Progenitor cell of endocrine pancreas (in vitro differentiated cells): Measurements from ENCODE around the gene BCL2. TPM values are rescaled to one million over a fixed set of nuclear protein-coding genes. Genes with fewer than 3 reads are reported as not detected.

Source experiments
- DNase-seq: peaks from one replicate; pipeline ENCODE4 v3.0.0; 2021; ENCODE audit warnings: low spot score; ENCODE audit not compliant: unreplicated experiment
- H3K27ac Mint-ChIP-seq: 2 replicates; pipeline ENCODE4 v1.8.0; 2021; ENCODE audit warnings: mild to moderate bottlenecking, moderate library complexity, mixed read lengths
- H3K27me3 Mint-ChIP-seq: 2 replicates; pipeline ENCODE4 v1.8.0; 2021; ENCODE audit warnings: mixed read lengths
- H3K36me3 Mint-ChIP-seq: 2 replicates; pipeline ENCODE4 v1.8.0; 2022; ENCODE audit warnings: mixed read lengths; ENCODE audit not compliant: insufficient read depth
- H3K4me1 Mint-ChIP-seq: 2 replicates; pipeline ENCODE4 v1.8.0; 2021; ENCODE audit warnings: low read depth, mixed read lengths
- H3K4me3 Mint-ChIP-seq: 2 replicates; pipeline ENCODE4 v1.8.0; 2021; ENCODE audit warnings: low read depth, mild to moderate bottlenecking, moderate library complexity, mixed read lengths
- H3K9me3 Mint-ChIP-seq: 2 replicates; pipeline ENCODE4 v1.8.0; 2021; ENCODE audit warnings: low read depth, mixed read lengths
- total RNA-seq: library from RNA; stranded (reverse); gene quantifications from 2 replicates; pipeline ENCODE4 v1.2.1, GENCODE V29; 2021
- TF ChIP-seq, protein P1 (sequence below): fragments of 200-600 bp; sonication (generic); IDR thresholded peaks from one replicate; pipeline ENCODE4 v1.5.0; 2021; ENCODE audit warnings: antibody characterized with exemption, mild to moderate bottlenecking; ENCODE audit not compliant: unreplicated experiment

Gene BCL2
- total RNA-seq, 1 donor from 2014 or later = 3.8 TPM

DNA sequence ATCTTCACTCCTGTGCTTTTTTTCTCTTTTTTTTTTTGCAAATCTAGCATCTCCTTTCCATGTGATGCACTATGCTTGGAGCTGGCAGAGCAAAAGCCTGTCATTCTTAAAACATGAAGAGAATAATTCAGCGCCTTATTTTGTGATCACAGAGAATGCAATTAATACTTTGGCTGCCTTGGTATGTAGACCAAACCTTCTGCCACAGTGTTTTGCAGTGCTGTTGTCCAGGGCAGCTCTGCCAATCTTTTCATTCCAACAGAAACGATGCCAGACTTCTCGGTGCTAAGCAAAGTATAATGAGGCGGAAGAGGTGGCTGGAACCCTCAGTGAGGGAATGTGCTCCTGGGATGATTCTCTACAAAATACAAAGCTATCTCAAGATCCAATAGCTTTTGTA lies 25.6 kb downstream of the BCL2 start:
- Mint-ChIP-seq H3K4me3 (no peak overlapping the region), H3K36me3 (no peaks in the 10 kb centered on the region), H3K4me1 (peaks cover 1% of the 10 kb centered on the region), H3K9me3 (no peaks in the 10 kb centered on the region), H3K27me3 (peaks cover 3% of the 10 kb centered on the region), H3K27ac (no peak overlapping the region)
- TF ChIP-seq, protein P1, sequence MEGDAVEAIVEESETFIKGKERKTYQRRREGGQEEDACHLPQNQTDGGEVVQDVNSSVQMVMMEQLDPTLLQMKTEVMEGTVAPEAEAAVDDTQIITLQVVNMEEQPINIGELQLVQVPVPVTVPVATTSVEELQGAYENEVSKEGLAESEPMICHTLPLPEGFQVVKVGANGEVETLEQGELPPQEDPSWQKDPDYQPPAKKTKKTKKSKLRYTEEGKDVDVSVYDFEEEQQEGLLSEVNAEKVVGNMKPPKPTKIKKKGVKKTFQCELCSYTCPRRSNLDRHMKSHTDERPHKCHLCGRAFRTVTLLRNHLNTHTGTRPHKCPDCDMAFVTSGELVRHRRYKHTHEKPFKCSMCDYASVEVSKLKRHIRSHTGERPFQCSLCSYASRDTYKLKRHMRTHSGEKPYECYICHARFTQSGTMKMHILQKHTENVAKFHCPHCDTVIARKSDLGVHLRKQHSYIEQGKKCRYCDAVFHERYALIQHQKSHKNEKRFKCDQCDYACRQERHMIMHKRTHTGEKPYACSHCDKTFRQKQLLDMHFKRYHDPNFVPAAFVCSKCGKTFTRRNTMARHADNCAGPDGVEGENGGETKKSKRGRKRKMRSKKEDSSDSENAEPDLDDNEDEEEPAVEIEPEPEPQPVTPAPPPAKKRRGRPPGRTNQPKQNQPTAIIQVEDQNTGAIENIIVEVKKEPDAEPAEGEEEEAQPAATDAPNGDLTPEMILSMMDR = no peak
- DNase-seq = no peak

DNA sequence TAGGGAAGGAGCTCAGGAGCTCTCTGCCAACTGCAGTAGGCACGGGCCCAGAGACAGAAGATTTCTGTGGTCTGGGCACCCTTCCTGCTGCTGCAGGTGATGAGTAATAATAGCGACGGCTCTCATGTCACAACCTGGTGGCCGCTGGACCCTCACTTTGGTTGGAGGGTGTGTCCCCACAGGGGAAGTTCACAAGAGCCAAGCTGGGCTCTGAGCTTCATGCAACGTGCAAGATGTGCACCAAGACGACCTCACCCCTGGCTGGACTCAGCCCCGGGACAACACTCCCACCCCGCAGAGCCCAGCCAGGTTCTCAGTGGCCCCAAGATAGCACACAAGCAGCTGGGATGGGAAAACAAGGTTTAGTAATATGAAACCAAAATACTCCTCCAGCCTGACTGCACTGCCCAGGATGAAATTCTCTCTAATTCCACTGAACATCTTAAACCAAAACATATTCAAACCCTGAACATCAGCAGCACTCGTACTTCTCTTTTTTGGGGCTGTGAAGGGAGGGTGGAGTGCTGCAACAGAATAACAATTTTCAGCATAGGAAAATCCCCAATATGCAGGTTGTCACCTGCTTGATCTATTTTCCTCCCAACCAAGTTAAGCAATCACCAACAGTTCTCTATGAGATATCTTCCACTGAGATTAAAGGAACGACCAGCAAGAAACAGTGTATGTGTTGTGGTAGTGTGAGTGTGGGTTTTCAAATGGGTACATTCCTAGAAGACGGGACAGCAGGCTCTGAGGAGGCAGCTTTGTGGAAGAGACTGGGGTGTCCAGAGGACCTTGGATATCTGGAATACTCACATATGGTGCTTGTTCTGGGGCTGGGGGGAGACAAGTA lies 26.5 kb downstream of the BCL2 start:
- Mint-ChIP-seq H3K4me3 (no peak overlapping the region), H3K36me3 (no peaks in the 10 kb centered on the region), H3K4me1 (peaks cover 1% of the 10 kb centered on the region), H3K27me3 (peaks cover 3% of the 10 kb centered on the region), H3K27ac (no peak overlapping the region), H3K9me3 (no peaks in the 10 kb centered on the region)
- DNase-seq = no peak
- TF ChIP-seq, protein P1 = no peak

DNA sequence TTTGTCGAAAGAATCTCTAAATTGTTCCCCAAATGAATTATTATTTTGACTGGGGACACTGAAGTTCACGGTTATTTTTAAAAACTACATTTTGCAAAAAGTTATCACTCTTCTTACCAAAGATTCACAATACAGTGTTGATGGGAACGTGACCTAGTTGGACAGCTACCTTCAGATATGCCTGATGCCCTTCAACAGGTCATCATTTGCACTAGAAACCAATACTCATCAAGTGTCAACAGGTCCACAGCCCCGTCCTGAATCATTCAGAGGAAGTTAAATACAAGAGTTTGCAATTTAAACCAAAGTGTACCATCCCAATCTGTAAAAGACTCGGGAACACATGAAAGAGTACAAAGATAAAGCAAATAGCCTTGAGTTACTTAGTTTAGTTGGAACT lies 28.3 kb downstream of the BCL2 start:
- H3K4me1 Mint-ChIP-seq = peaks cover 1% of the 10 kb centered on the region
- TF ChIP-seq, protein P1 = no peak
- no peaks in the 10 kb centered on the region for H3K9me3 Mint-ChIP-seq
- no peak overlapping the region for H3K27ac Mint-ChIP-seq
- H3K27me3 Mint-ChIP-seq = peaks cover 3% of the 10 kb centered on the region
- no peak overlapping the region for H3K4me3 Mint-ChIP-seq
- DNase-seq = no peak
- no peaks in the 10 kb centered on the region for H3K36me3 Mint-ChIP-seq

DNA sequence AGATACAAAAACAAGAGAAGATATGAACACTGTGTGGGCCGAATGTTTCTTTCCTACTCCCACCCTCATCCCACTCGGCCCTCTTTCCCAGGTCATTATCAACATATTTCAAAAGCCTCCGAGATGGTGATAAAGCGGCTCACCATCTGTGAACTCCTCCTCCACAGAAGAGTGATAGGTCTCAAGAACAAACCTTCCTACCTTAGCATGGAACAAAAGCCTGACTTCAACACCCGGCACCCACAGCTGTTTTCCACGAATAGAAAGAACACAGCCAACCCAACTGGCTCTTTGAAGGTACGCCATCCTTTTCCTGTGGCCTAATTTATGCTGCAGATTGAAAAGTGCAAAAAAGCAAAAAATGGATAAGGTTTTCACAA lies 28.8 kb downstream of the BCL2 start:
- H3K27ac Mint-ChIP-seq = no peak overlapping the region
- H3K27me3 Mint-ChIP-seq = peaks cover 3% of the 10 kb centered on the region
- no peaks in the 10 kb centered on the region for H3K36me3 Mint-ChIP-seq
- no peaks in the 10 kb centered on the region for H3K9me3 Mint-ChIP-seq
- TF ChIP-seq, protein P1 = no peak
- H3K4me3 Mint-ChIP-seq = no peak overlapping the region
- H3K4me1 Mint-ChIP-seq = peaks cover 1% of the 10 kb centered on the region
- no peak for DNase-seq

DNA sequence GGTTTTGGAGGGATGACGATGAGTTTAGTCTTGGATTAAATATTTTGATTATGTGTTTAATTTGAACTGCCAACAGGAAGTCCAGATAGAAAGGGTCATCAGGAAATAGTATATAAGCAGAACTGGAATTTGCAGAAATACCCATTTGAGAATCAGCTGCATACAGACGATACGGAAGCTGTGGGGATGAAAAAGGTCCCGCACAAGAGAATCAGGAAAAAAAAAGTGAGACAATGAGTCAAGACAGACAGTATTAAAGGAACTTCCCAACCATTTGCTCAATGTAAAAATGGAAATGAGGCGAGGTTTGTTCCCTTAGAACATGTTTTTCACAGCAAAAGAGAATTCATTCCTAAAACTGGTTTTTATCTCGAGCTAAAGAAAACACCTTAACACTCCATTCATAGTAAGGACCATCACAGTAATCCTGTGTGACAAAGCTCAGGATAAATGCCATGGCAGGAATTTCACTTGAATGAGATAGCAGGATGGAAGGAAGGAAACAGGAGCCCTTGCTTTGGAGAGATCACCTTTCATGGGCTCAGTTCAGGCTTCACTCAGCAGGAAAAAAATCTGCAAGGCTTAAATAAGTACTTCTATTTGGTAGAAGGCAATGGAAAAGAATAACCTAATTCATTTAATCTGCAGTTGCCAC lies 29.3 kb downstream of the BCL2 start:
- no peak overlapping the region for H3K27ac Mint-ChIP-seq
- no peaks in the 10 kb centered on the region for H3K36me3 Mint-ChIP-seq
- H3K9me3 Mint-ChIP-seq = no peaks in the 10 kb centered on the region
- H3K4me1 Mint-ChIP-seq = peaks cover 1% of the 10 kb centered on the region
- DNase-seq = no peak
- H3K4me3 Mint-ChIP-seq = no peak overlapping the region
- peaks cover 3% of the 10 kb centered on the region for H3K27me3 Mint-ChIP-seq
- TF ChIP-seq, protein P1 = no peak
